AG04450 (cell line): ENCODE results near the gene MIPEP. TPM values are rescaled to one million over a fixed set of nuclear protein-coding genes. Genes with fewer than 3 reads are reported as not detected.
"Not testable (repeated sequence)": the region's sequence is repeated elsewhere in the genome, so short reads cannot be mapped to it uniquely, and the experiment has no call there.

ENCODE experiments used
- CTCF ChIA-PET: fragments of 300-600, 350-600 bp; formaldehyde crosslinking; extraction: SDS; loops from one replicate; lab custom pipeline; 2022; ENCODE audit warnings: antibody characterized with exemption, inconsistent platforms; lab: Charles Lee
- POLR2A ChIA-PET: fragments of 350-600 bp; formaldehyde crosslinking; extraction: SDS; loops from one replicate; lab custom pipeline; 2021; ENCODE audit warnings: antibody characterized with exemption, inconsistent platforms; lab: Yijun Ruan, JAX
- DNase-seq: peaks from one replicate; pipeline ENCODE4 v3.0.0-alpha.2; 2011; ENCODE audit warnings: low read depth, low spot score
- H3K27ac ChIP-seq: one replicate; pipeline ENCODE4 v1.5.1; 2012; ENCODE audit warnings: low read depth, low read length, control low read depth
- H3K27me3 ChIP-seq: one replicate; pipeline ENCODE4 v1.6.0; 2012; ENCODE audit warnings: low read length; ENCODE audit not compliant: control insufficient read depth, insufficient read depth
- H3K4me3 ChIP-seq: 2 replicates; pipeline ENCODE4 v1.5.1; 2011; ENCODE audit warnings: mild to moderate bottlenecking, low read depth, low read length, control low read depth
- H3K9me3 ChIP-seq: 2 replicates; pipeline ENCODE4 v1.5.1; 2012; ENCODE audit warnings: low read length; ENCODE audit not compliant: control insufficient read depth, insufficient read depth
- polyA plus RNA-seq: library from polyadenylated mRNA; depleted of rRNA; stranded (reverse); fragments of >200 nt; gene quantifications from 2 replicates; pipeline ENCODE4 v1.2.3, GENCODE V29; 2011
- TF ChIP-seq, protein P1 (sequence below): IDR thresholded peaks from 2 replicates; pipeline ENCODE4 v1.5.1; 2011; ENCODE audit warnings: low read depth, low read length, control low read depth, inconsistent platforms

The MIPEP gene
- polyA plus RNA-seq, 1 experiment: 40.8 TPM

DNA sequence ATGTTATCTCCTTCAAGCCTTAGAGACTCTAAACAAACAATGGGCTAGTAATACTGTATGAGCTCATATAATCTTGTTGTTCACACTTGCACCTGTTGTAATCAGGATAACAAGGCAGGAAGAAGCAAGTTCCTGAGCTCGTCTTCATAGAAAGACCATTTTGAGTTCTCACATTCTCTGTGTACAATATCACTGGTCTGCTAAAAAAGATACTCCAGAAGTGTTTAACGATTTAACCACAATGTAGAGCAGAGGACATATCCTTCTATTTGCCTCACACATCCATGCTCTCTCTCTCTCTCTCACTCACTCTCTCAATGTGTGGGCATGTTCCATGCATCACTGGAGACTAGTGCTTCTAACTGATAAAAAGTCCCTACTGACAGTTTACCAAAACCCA lies 122.9 kb downstream of the MIPEP start:
- no peaks in the 10 kb centered on the region for H3K9me3 ChIP-seq
- no peak for DNase-seq
- H3K4me3 ChIP-seq: no peak overlapping the region
- ChIA-PET CTCF (no interaction called here), POLR2A (no interaction called here)
- no peak overlapping the region for H3K27ac ChIP-seq
- TF ChIP-seq, protein P1, sequence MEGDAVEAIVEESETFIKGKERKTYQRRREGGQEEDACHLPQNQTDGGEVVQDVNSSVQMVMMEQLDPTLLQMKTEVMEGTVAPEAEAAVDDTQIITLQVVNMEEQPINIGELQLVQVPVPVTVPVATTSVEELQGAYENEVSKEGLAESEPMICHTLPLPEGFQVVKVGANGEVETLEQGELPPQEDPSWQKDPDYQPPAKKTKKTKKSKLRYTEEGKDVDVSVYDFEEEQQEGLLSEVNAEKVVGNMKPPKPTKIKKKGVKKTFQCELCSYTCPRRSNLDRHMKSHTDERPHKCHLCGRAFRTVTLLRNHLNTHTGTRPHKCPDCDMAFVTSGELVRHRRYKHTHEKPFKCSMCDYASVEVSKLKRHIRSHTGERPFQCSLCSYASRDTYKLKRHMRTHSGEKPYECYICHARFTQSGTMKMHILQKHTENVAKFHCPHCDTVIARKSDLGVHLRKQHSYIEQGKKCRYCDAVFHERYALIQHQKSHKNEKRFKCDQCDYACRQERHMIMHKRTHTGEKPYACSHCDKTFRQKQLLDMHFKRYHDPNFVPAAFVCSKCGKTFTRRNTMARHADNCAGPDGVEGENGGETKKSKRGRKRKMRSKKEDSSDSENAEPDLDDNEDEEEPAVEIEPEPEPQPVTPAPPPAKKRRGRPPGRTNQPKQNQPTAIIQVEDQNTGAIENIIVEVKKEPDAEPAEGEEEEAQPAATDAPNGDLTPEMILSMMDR: no peak
- no peaks in the 10 kb centered on the region for H3K27me3 ChIP-seq

GRCh38 chr13:23765531-23765930 lies 123.7 kb downstream of the MIPEP start:
- DNase-seq: no peak
- H3K9me3 ChIP-seq: no peaks in the 10 kb centered on the region
- no peak overlapping the region for H3K4me3 ChIP-seq
- no peak overlapping the region for H3K27ac ChIP-seq
- TF ChIP-seq, protein P1: no peak
- ChIA-PET POLR2A (no interaction called here), CTCF (no interaction called here)
- H3K27me3 ChIP-seq: no peaks in the 10 kb centered on the region

- ChIA-PET POLR2A (interaction anchor here (0.7 kb wide), 1 partner anchor 16 kb away, joined by 3 read pairs; no protein-coding TSS in a partner anchor), CTCF (no interaction called here)
- no peaks in the 10 kb centered on the region for H3K27me3 ChIP-seq
Measured at GRCh38 chr13:23763318-23763717, 125.9 kb downstream of the MIPEP start.

GRCh38 chr13:23761760-23762159 lies 127.4 kb downstream of the MIPEP start:
- H3K9me3 ChIP-seq, H3K27me3 ChIP-seq, H3K4me3 ChIP-seq, POLR2A ChIA-PET, H3K27ac ChIP-seq, CTCF ChIA-PET, DNase-seq: not testable (repeated sequence)

More at GRCh38 chr13:23763318-23763717, 125.9 kb downstream of the MIPEP start:
- Histone ChIP-seq H3K9me3 (no peaks in the 10 kb centered on the region; the same call in 1 of the 2 replicates), H3K4me3 (no peak overlapping the region), H3K27ac (no peak overlapping the region)
- DNase-seq: no peak
- TF ChIP-seq, protein P1: no peak

GRCh38 chr13:23760000-23760399 lies 129.2 kb downstream of the MIPEP start:
- TF ChIP-seq, protein P1: no peak
- H3K27me3 ChIP-seq: no peaks in the 10 kb centered on the region
- ChIA-PET POLR2A (no interaction called here), CTCF (no interaction called here)
- H3K27ac ChIP-seq: no peak overlapping the region
- no peak for DNase-seq
- H3K4me3 ChIP-seq: no peak overlapping the region
- no peaks in the 10 kb centered on the region; the same call in 1 of the 2 replicates for H3K9me3 ChIP-seq
